DOHH2 (cell line): Measurements from ENCODE around the gene TRIM46.

Source experiments
- H3F3A ChIP-seq: fragments of 200-600 bp; sonication (generic), shearing (Covaris generic); 2 replicates; pipeline ENCODE4 v1.6.0; 2016; ENCODE audit warnings: antibody characterized with exemption, mild to moderate bottlenecking; ENCODE audit not compliant: control insufficient read depth, insufficient read depth
- H3K27ac ChIP-seq: fragments of 200-600 bp; sonication (generic); 2 replicates; pipeline ENCODE4 v1.5.1; 2014; ENCODE audit warnings: low read depth, mild to moderate bottlenecking, low read length, moderate library complexity
- H3K27me3 ChIP-seq: fragments of 200-600 bp; sonication (generic); 2 replicates; pipeline ENCODE4 v1.6.1; 2014; ENCODE audit warnings: mild to moderate bottlenecking, low read length, mixed read lengths; ENCODE audit not compliant: control insufficient read depth
- H3K36me3 ChIP-seq: fragments of 200-600 bp; sonication (generic); 2 replicates; pipeline ENCODE4 v1.6.1; 2014; ENCODE audit warnings: mild to moderate bottlenecking, low read length, moderate library complexity, mixed read lengths; ENCODE audit not compliant: control insufficient read depth
- H3K4me1 ChIP-seq: fragments of 200-600 bp; sonication (generic); 2 replicates; pipeline ENCODE4 v1.6.1; 2014; ENCODE audit warnings: mild to moderate bottlenecking, low read length, mixed read lengths; ENCODE audit not compliant: control insufficient read depth
- H3K4me2 ChIP-seq: fragments of 200-600 bp; sonication (generic); 2 replicates; pipeline ENCODE4 v1.6.0; 2014; ENCODE audit warnings: mild to moderate bottlenecking, low read length, moderate library complexity
- H3K4me3 ChIP-seq: fragments of 200-600 bp; sonication (generic); 2 replicates; pipeline ENCODE4 v1.5.1; 2014; ENCODE audit warnings: mild to moderate bottlenecking, low read length, mixed read lengths
- H3K79me2 ChIP-seq: fragments of 200-600 bp; sonication (generic); 2 replicates; pipeline ENCODE4 v1.6.1; 2014; ENCODE audit warnings: mild to moderate bottlenecking, low read length, mixed read lengths; ENCODE audit not compliant: control insufficient read depth
- H3K9me2 ChIP-seq: fragments of 200-600 bp; sonication (generic); replicated peaks from 2 replicates; pipeline ENCODE4 v1.6.1; 2014; ENCODE audit warnings: mild to moderate bottlenecking, low read length, mixed read lengths; ENCODE audit not compliant: control insufficient read depth
- H3K9me3 ChIP-seq: fragments of 200-600 bp; sonication (generic); 2 replicates; pipeline ENCODE4 v1.6.1; 2014; ENCODE audit warnings: antibody characterized with exemption, low read length, mixed read lengths; ENCODE audit not compliant: control insufficient read depth, insufficient read depth
- H4K20me1 ChIP-seq: fragments of 200-600 bp; sonication (generic); 2 replicates; pipeline ENCODE4 v1.6.0; 2014; ENCODE audit warnings: low read depth, mild to moderate bottlenecking, antibody characterized with exemption, low read length, moderate library complexity; ENCODE audit not compliant: control insufficient read depth, insufficient read depth
- CTCF ChIP-seq: fragments of 200-600 bp; sonication (generic); IDR thresholded peaks from one replicate; pipeline ENCODE4 v1.5.1; 2014; ENCODE audit warnings: antibody characterized with exemption, mild to moderate bottlenecking, low read depth, low read length; ENCODE audit not compliant: poor library complexity, severe bottlenecking
- EZH2phosphoT487 ChIP-seq: fragments of 200-600 bp; sonication (generic); IDR thresholded peaks from 2 replicates; pipeline ENCODE4 v1.6.1; 2017; ENCODE audit warnings: borderline replicate concordance, mild to moderate bottlenecking, antibody characterized with exemption, low read length, moderate library complexity, mixed read lengths

The TRIM46 gene

GRCh38 chr1:155202731-155203515 is 29.3 kb downstream of the TRIM46 start:
- no peaks in the 10 kb centered on the region for H4K20me1 ChIP-seq
- TF ChIP-seq EZH2phosphoT487 (no peak), CTCF (no peak)
- H3K36me3 ChIP-seq = 0 out of 2 replicates have a peak, but pooled peaks cover 4% of the 10 kb centered on the region
- peaks cover 14% of the 10 kb centered on the region for H3K4me1 ChIP-seq
- H3K9me2 ChIP-seq = no peaks in the 10 kb centered on the region
- H3K4me2 ChIP-seq = no peak overlapping the region
- H3K4me3 ChIP-seq = no peak overlapping the region
- H3F3A ChIP-seq = peaks cover 3% of the 10 kb centered on the region
- H3K27me3 ChIP-seq = no peaks in the 10 kb centered on the region
- no peaks in the 10 kb centered on the region for H3K79me2 ChIP-seq
- no peaks in the 10 kb centered on the region for H3K9me3 ChIP-seq
- no peak overlapping the region for H3K27ac ChIP-seq

- TF ChIP-seq CTCF (no peak), EZH2phosphoT487 (no peak)
- no peaks in the 10 kb centered on the region for H3K36me3 ChIP-seq
- no peak overlapping the region for H3K4me2 ChIP-seq
Measured at GRCh38 chr1:155205035-155205434, 31.4 kb downstream of the TRIM46 start.

GRCh38 chr1:155205969-155206593 is 32.4 kb downstream of the TRIM46 start:
- Histone ChIP-seq H3K9me2 (no peaks in the 10 kb centered on the region), H3K36me3 (peaks cover 4% of the 10 kb centered on the region), H3F3A (peaks cover 5% of the 10 kb centered on the region), H4K20me1 (no peaks in the 10 kb centered on the region), H3K4me2 (no peak overlapping the region), H3K9me3 (no peaks in the 10 kb centered on the region), H3K4me1 (peaks cover 36% of the 10 kb centered on the region), H3K4me3 (no peak overlapping the region), H3K27me3 (no peaks in the 10 kb centered on the region), H3K27ac (no peak overlapping the region), H3K79me2 (peaks cover 11% of the 10 kb centered on the region)
- no peak for TF ChIP-seq EZH2phosphoT487
- TF ChIP-seq CTCF = no peak

More at GRCh38 chr1:155205035-155205434, 31.4 kb downstream of the TRIM46 start:
- Histone ChIP-seq H3K9me3 (no peaks in the 10 kb centered on the region), H3K79me2 (peaks cover 6% of the 10 kb centered on the region), H3K4me1 (peaks cover 30% of the 10 kb centered on the region), H3K27me3 (no peaks in the 10 kb centered on the region), H3K4me3 (no peak overlapping the region), H3F3A (peaks cover 5% of the 10 kb centered on the region), H3K9me2 (no peaks in the 10 kb centered on the region), H4K20me1 (no peaks in the 10 kb centered on the region), H3K27ac (no peak overlapping the region)
